SK-N-MC (cell line): ENCODE measurements around the gene MCM9.

Experiments
- EZH2 ChIP-seq: fragments of 200-600 bp; sonication (generic); IDR thresholded peaks from one replicate; pipeline ENCODE4 v1.6.1; 2017; ENCODE audit warnings: antibody characterized with exemption
- FOXP2 ChIP-seq: optimal IDR thresholded peaks from 2 replicates; pipeline ENCODE3; 2011; ENCODE audit warnings: mild to moderate bottlenecking, moderate library complexity; ENCODE audit not compliant: insufficient read depth; ENCODE audit errors: extremely low read length, control extremely low read depth
- POLR2AphosphoS5 ChIP-seq: IDR thresholded peaks from 2 replicates; pipeline ENCODE4 v1.6.1; 2012; ENCODE audit warnings: mild to moderate bottlenecking, low read depth, low read length, borderline replicate concordance

DNA sequence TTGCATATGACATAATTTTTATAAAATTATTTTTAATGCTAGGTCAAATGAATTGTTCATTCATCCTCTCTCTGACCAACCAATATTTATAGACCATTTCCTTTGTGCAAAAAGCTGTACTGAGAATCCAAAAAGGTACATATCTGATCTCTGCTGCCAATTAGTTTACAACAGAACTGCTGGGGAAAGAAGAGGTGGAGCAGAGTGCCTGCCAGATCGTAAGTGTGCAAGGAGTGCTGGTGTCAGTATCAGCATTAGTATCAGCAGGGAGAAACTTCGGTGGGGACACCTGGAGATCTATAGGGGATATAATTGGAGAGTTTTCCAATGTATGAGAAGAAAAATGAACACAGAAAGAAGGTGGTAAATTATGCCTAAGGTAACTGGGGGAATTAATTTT, 104.3 kb downstream of the MCM9 start:
- no peak for TF ChIP-seq POLR2AphosphoS5
- no peak for TF ChIP-seq EZH2
- no peak for TF ChIP-seq FOXP2
